Measurements from ENCODE around the gene WDFY4. TPM values are rescaled to one million over a fixed set of nuclear protein-coding genes. Genes with fewer than 3 reads are reported as not detected.

WDFY4 gene
- total and polyA plus RNA-seq, 9 of the 15 experiments (the other 6 are each of a cell fraction or from before 2014, with no cell fraction given): 0.01 to 0.02 (median 0.01) TPM; not detected in 6

- TF ChIP-seq CBX8 (IDR thresholded peaks at IDR 0.05; ENCODE audit: borderline replicate concordance, extremely low read depth, low read depth, low read length, poor library complexity, severe bottlenecking): no peak
Observed at GRCh38 chr10:48769706-48770435, 85.2 kb downstream of the WDFY4 start (continued).

GRCh38 chr10:48770561-48771089, 86.0 kb downstream of the WDFY4 start:
- Histone ChIP-seq H3K79me2 (ENCODE audit: control insufficient read depth, insufficient read depth, low read length) (no peaks in the 10 kb centered on the region), H3K27me3 (ENCODE audit: control insufficient read depth in 2 of 2, insufficient read depth in 2 of 2, low read length in 2 of 2) (peaks cover 15 to 16% of the 10 kb centered on the region in 2 experiments), H3K4me3 (no peak overlapping the region), H3K4me2 (ENCODE audit: insufficient read depth, low read length) (no peak overlapping the region), H3K9me1 (ENCODE audit: control insufficient read depth, insufficient read depth, low read length) (no peaks in the 10 kb centered on the region), H3K27ac (ENCODE audit: extremely low read depth, low read depth, low read length) (no peak overlapping the region), H3K4me1 (replicated peaks in 1 of 2; ENCODE audit: control insufficient read depth in 2 of 2, insufficient read depth in 2 of 2, low read length in 2 of 2) (no peaks in the 10 kb centered on the region), H4K20me1 (replicated peaks; ENCODE audit: control insufficient read depth, insufficient read depth, low read length) (0 out of 2 replicates have a peak, but pooled peaks cover 3% of the 10 kb centered on the region), H3K36me3 (ENCODE audit: control insufficient read depth, insufficient read depth, low read length) (no peaks in the 10 kb centered on the region), H3K9ac (ENCODE audit: insufficient read depth in 1 of 2, low read depth in 2 of 2, low read length in 2 of 2) (no peak overlapping the region), H2AFZ (ENCODE audit: low read depth, low read length) (no peak overlapping the region), H3K9me3 (replicated peaks; ENCODE audit: control insufficient read depth, insufficient read depth, low read depth, low read length) (no peaks in the 10 kb centered on the region)
- ChIA-PET CTCF (ENCODE audit: low intra/inter-chr PET ratio) (no interaction called here), POLR2A (no interaction called here)
- 0% methylated on average over 1 of the region's 1 CpG for WGBS (ENCODE audit: insufficient coverage, low coverage, missing lambda C conversion rate)
- FAIRE-seq (no peak), ATAC-seq (no peak), DNase-seq (ENCODE audit: extremely low read depth in 1 of 4, low spot score in 3 of 4) (no peak)
- no TSS peak for BruUV-seq (replicated peaks)
- intact Hi-C loops (cut with micrococcal nuclease): no loop called here
- no peak for TF ChIP-seq MAFK (IDR thresholded peaks at IDR 0.05; ENCODE audit: low read length)
- TF ChIP-seq SREBF2 (CRISPR knock-in tag; IDR thresholded peaks at IDR 0.05): no peak
- no peak for TF ChIP-seq NR4A1 (CRISPR knock-in tag; IDR thresholded peaks at IDR 0.05)
- no peak for TF ChIP-seq NR4A1 (tag; IDR thresholded peaks at IDR 0.05)
- no peak for TF ChIP-seq E2F3 (CRISPR knock-in tag; IDR thresholded peaks at IDR 0.05)
- no peak for TF ChIP-seq SP2 (IDR thresholded peaks at IDR 0.05; ENCODE audit: extremely low read depth, low read depth, low read length, poor library complexity, severe bottlenecking)
- TF ChIP-seq SMARCA4 (IDR thresholded peaks at IDR 0.05): no peak
- no peak for TF ChIP-seq CHAMP1 (IDR thresholded peaks at IDR 0.05)
- no peak for TF ChIP-seq HEY1 (CRISPR knock-in tag; IDR thresholded peaks at IDR 0.05; ENCODE audit: borderline replicate concordance)
- TF ChIP-seq TSC22D4 (tag; IDR thresholded peaks at IDR 0.05): no peak
- no peak for TF ChIP-seq PRMT5 (CRISPR knock-in tag; IDR thresholded peaks at IDR 0.05)
- TF ChIP-seq DMBX1 (CRISPR knock-in tag; IDR thresholded peaks at IDR 0.05; ENCODE audit: borderline replicate concordance): no peak
- TF ChIP-seq CREB1 (IDR thresholded peaks at IDR 0.05): no peak
- TF ChIP-seq CREB1 (CRISPR knock-in tag; IDR thresholded peaks at IDR 0.05): no peak
- no peak for TF ChIP-seq ADNP (tag; IDR thresholded peaks at IDR 0.05)
- in situ Hi-C loops (cut with MboI): no loop called here
